Renal cortex interstitium (tissue), 11 donors: ENCODE data around the gene RNU1-1. TPM values are rescaled to one million over a fixed set of nuclear protein-coding genes. Genes with fewer than 3 reads are reported as not detected.

Source experiments
- DNase-seq, 11 donors: peaks; one replicate each; pipeline ENCODE4 v3.0.0-alpha.2; 2013; ENCODE audit warnings: low read depth in 9 of 11, low spot score in 4 of 11; ENCODE audit errors: extremely low read depth in 1 of 11
- polyA plus RNA-seq, 3 donors: library from polyadenylated mRNA; unstranded; fragments of 120-200 nt; gene quantifications; one replicate each; pipeline ENCODE4 v1.2.1, GENCODE V29; 2013; ENCODE audit not compliant: insufficient read length in 3 of 3

The RNU1-1 gene
- polyA plus RNA-seq, 3 donors, result 1.5 TPM; not detected in 2

GRCh38 chr1:16474166-16474800 is 39.8 kb downstream of the RNU1-1 start:
- DNase-seq, result peak in 1 of 11 donors; percentile 11

DNA sequence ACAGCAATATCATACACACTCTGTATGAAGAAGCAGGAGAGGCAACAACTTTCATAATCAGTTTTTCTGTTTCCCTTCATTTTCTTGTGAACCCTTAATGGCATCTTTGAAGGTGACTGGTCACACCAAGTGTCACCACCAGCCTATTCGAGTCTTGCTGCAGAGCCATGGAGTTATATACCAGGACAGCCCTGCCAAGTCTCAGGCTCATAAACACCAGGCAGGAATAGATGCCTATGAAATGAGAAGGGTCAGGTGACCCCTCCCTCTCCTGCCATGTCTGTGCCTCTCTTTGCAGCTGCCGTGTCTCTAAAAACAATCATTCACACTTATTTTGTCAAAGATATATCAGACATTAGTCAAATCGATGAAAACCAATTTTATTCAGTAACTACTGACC is 45.5 kb downstream of the RNU1-1 start:
- no peak for DNase-seq

- DNase-seq, result no peak
These were observed 49.0 kb downstream of the RNU1-1 start for GRCh38 chr1:16464917-16465625.

Other genes starting within 250 kb of the RNU1-1 start
- 10 to 100 TPM; 18.3 to 22.1 (median 21.5) TPM for gene FBXO42, start 161.8 kb downstream of the RNU1-1 start, polyA plus RNA-seq
- gene SZRD1, start 147.0 kb downstream of the RNU1-1 start, polyA plus RNA-seq, result 100 to 1,000 TPM; 101 to 122 (median 102) TPM
- gene SPATA21, start 76.9 kb downstream of the RNU1-1 start, polyA plus RNA-seq, result under 1 TPM in 2 of 3 donors, not detected in 1; 0.24 to 0.26 TPM
- 10 to 100 TPM; 63.4 to 65.7 (median 64.0) TPM for gene NECAP2, start 73.6 kb downstream of the RNU1-1 start, polyA plus RNA-seq
- gene NBPF1, start 99.3 kb upstream of the RNU1-1 start, polyA plus RNA-seq, result 10 to 100 TPM; 72.3 to 74.5 (median 72.4) TPM
- 1 to 10 TPM in 1 of 3 donors, not detected in 2; 1.5 TPM for gene RNU1-3, start 152.7 kb upstream of the RNU1-1 start, polyA plus RNA-seq
- 1 to 10 TPM in 1 of 3 donors, not detected in 2; 1.5 TPM for gene RNU1-4, start 226.2 kb upstream of the RNU1-1 start, polyA plus RNA-seq